Measurements from ENCODE around the gene IFRD1.

Gene IFRD1

GRCh38 chr7:112449902-112450806 is at the start of gene IFRD1:
Gene IFRD1 (plus strand): TSS chr7:112450460. CDS start chr7:112450689, 229 bp downstream.
- peak; percentile 100 for DNase-seq

- DNase-seq: no peak
Measured at GRCh38 chr7:112404321-112404720, 45.9 kb upstream of the IFRD1 start.

- no peak for DNase-seq
Measured at GRCh38 chr7:112405286-112405685, 45.0 kb upstream of the IFRD1 start.

GRCh38 chr7:112407261-112407660 is 43.0 kb upstream of the IFRD1 start:
- DNase-seq: no peak

- no peak for DNase-seq
Measured at GRCh38 chr7:112410092-112410491, 40.2 kb upstream of the IFRD1 start.

GRCh38 chr7:112411186-112411795 is 39.0 kb upstream of the IFRD1 start:
- DNase-seq: peak; percentile 62

- peak; percentile 65 for DNase-seq
Measured at GRCh38 chr7:112414855-112415490, 35.3 kb upstream of the IFRD1 start.

- no peak for DNase-seq
Measured at GRCh38 chr7:112416127-112416526, 34.1 kb upstream of the IFRD1 start.

GRCh38 chr7:112419543-112420130 is 30.6 kb upstream of the IFRD1 start:
- DNase-seq: no peak

- peak; percentile 65 for DNase-seq
Measured at GRCh38 chr7:112420236-112420861, 29.9 kb upstream of the IFRD1 start.

GRCh38 chr7:112421666-112422486 is 28.4 kb upstream of the IFRD1 start:
- no peak for DNase-seq

- peak; percentile 87 for DNase-seq
Measured at GRCh38 chr7:112422842-112423496, 27.3 kb upstream of the IFRD1 start.

GRCh38 chr7:112423987-112424386 is 26.3 kb upstream of the IFRD1 start:
- no peak for DNase-seq

GRCh38 chr7:112427984-112428383 is 22.3 kb upstream of the IFRD1 start:
- no peak for DNase-seq

GRCh38 chr7:112428715-112429114 is 21.5 kb upstream of the IFRD1 start:
- no peak for DNase-seq

- DNase-seq: no peak
Measured at GRCh38 chr7:112430649-112431048, 19.6 kb upstream of the IFRD1 start.

GRCh38 chr7:112431803-112432202 is 18.5 kb upstream of the IFRD1 start:
- no peak for DNase-seq

- DNase-seq: no peak
Measured at GRCh38 chr7:112433289-112433688, 17.0 kb upstream of the IFRD1 start.

- no peak for DNase-seq
Measured at GRCh38 chr7:112437072-112437471, 13.2 kb upstream of the IFRD1 start.

- DNase-seq: peak; percentile 34
Measured at GRCh38 chr7:112439476-112439875, 10.8 kb upstream of the IFRD1 start.

- no peak for DNase-seq
Measured at GRCh38 chr7:112442210-112442609, 8.1 kb upstream of the IFRD1 start.

Data from eye (tissue), 1 donor.